Endothelial cell of umbilical vein (primary cell): ENCODE results near the gene MYL3. TPM values are rescaled to one million over a fixed set of nuclear protein-coding genes. Genes with fewer than 3 reads are reported as not detected.

Source experiments
- BruUV-seq: library from RNA; stranded (reverse); fragments of 400-500 nt; replicated peaks from 2 replicates; lab custom pipeline; 2021; lab: Mats Ljungman, UMichigan
- CTCF ChIA-PET: fragments of 300-600, 350-600 bp; sonication (Branson Sonifier 250); formaldehyde crosslinking; loops from one replicate; lab custom pipeline; 2021; ENCODE audit warnings: antibody characterized with exemption, inconsistent platforms; lab: Charles Lee
- POLR2A ChIA-PET: fragments of 300-600, 350-600 bp; sonication (Branson Sonifier 250); formaldehyde crosslinking; loops from one replicate; lab custom pipeline; 2021; ENCODE audit warnings: antibody characterized with exemption, inconsistent platforms; lab: Charles Lee
- DNase-seq: peaks from one replicate; pipeline ENCODE4 v3.0.0-alpha.2; 2011; ENCODE audit warnings: low read depth, low spot score
- FAIRE-seq: peaks from 2 replicates; lab custom pipeline; 2011; peaks lifted over from hg19 to GRCh38; lab: Jason Lieb, UNC
- H2AFZ ChIP-seq: 2 replicates; pipeline ENCODE4 v1.6.0; 2012; ENCODE audit warnings: low read depth, low read length, control low read depth, inconsistent platforms
- H3K27ac ChIP-seq: 2 replicates; pipeline ENCODE4 v1.5.1; 2011; ENCODE audit warnings: low read depth, mild to moderate bottlenecking, control low read depth, low read length, moderate library complexity; ENCODE audit not compliant: insufficient read depth
- H3K27me3 ChIP-seq, 2 experiments: 2 replicates each; pipeline versions ENCODE4 v1.6.0 to v1.6.1; 2011; ENCODE audit warnings: low read length in 2 of 2, mixed read lengths in 1 of 2; ENCODE audit not compliant: control insufficient read depth in 2 of 2, insufficient read depth in 2 of 2
- H3K36me3 ChIP-seq, 2 experiments: 2 replicates in 1 of 2; 3 replicates in 1 of 2; pipeline ENCODE4 v1.5.1; 2011; ENCODE audit warnings: low read length in 2 of 2, mild to moderate bottlenecking in 1 of 2, moderate library complexity in 1 of 2; ENCODE audit not compliant: control insufficient read depth in 2 of 2, insufficient read depth in 2 of 2; ENCODE audit errors: extremely low read depth in 1 of 2
- H3K4me1 ChIP-seq: 3 replicates; pipeline ENCODE4 v1.5.1; 2011; ENCODE audit warnings: mild to moderate bottlenecking, low read length; ENCODE audit not compliant: control insufficient read depth, insufficient read depth; ENCODE audit errors: extremely low read depth
- H3K4me2 ChIP-seq: 2 replicates; pipeline ENCODE4 v1.6.1; 2011; ENCODE audit warnings: low read length, control low read depth, mixed read lengths; ENCODE audit not compliant: insufficient read depth
- H3K4me3 ChIP-seq, 3 experiments: fragments of 200-600 bp in 1 of 3; sonication (generic), shearing (Covaris generic) in 1 of 3; replicated peaks in 1 of 3; 2 replicates each; pipeline ENCODE4 v1.5.1; 2011 to 2016; ENCODE audit warnings: control low read depth in 3 of 3, low read length in 3 of 3, mild to moderate bottlenecking in 2 of 3, inconsistent platforms in 1 of 3, low read depth in 1 of 3, moderate library complexity in 1 of 3; ENCODE audit not compliant: insufficient read depth in 1 of 3
- H3K79me2 ChIP-seq: 2 replicates; pipeline ENCODE4 v1.6.0; 2012; ENCODE audit warnings: low read length, inconsistent platforms; ENCODE audit not compliant: control insufficient read depth, insufficient read depth
- H3K9ac ChIP-seq: replicated peaks from 2 replicates; pipeline ENCODE3; 2011; ENCODE audit warnings: low read length, control low read depth; ENCODE audit not compliant: insufficient read depth; ENCODE audit errors: extremely low read depth
- H3K9me1 ChIP-seq: replicated peaks from 3 replicates; pipeline ENCODE4 v1.6.0; 2011; ENCODE audit warnings: mild to moderate bottlenecking, low read length; ENCODE audit not compliant: control insufficient read depth, insufficient read depth; ENCODE audit errors: extremely low read depth
- H3K9me3 ChIP-seq: replicated peaks from 2 replicates; pipeline ENCODE4 v1.5.1; 2012; ENCODE audit warnings: low read length, inconsistent platforms; ENCODE audit not compliant: control insufficient read depth, insufficient read depth
- H4K20me1 ChIP-seq: replicated peaks from 2 replicates; pipeline ENCODE3; 2011; ENCODE audit warnings: mild to moderate bottlenecking, low read length; ENCODE audit not compliant: control insufficient read depth, insufficient read depth; ENCODE audit errors: extremely low read depth
- CTCF ChIP-seq, 2 donors: IDR thresholded peaks; 1 replicate in 1 of 2; 2 replicates in 1 of 2; pipeline ENCODE4 v1.5.1; 2011; ENCODE audit warnings: low read length in 2 of 2, mild to moderate bottlenecking in 2 of 2, moderate library complexity in 2 of 2, control low read depth in 1 of 2, inconsistent platforms in 1 of 2, low read depth in 1 of 2; ENCODE audit not compliant: insufficient read depth in 1 of 2; ENCODE audit errors: extremely low read depth in 1 of 2
- EZH2 ChIP-seq: IDR thresholded peaks from 2 replicates; pipeline ENCODE4 v1.6.1; 2012; ENCODE audit warnings: borderline replicate concordance, low read depth, mild to moderate bottlenecking, moderate library complexity, low read length, inconsistent platforms; ENCODE audit not compliant: severe bottlenecking
- FOS ChIP-seq: IDR thresholded peaks from 2 replicates; pipeline ENCODE4 v1.6.1; 2011; ENCODE audit warnings: mild to moderate bottlenecking, low read length, moderate library complexity, borderline replicate concordance; ENCODE audit not compliant: insufficient read depth
- GATA2 ChIP-seq: IDR thresholded peaks from 2 replicates; pipeline ENCODE4 v1.7.0; 2011; ENCODE audit warnings: low read depth, mild to moderate bottlenecking, moderate library complexity, mixed read lengths, low read length; ENCODE audit not compliant: insufficient read length, insufficient read depth
- JUN ChIP-seq: IDR thresholded peaks from 2 replicates; pipeline ENCODE4 v1.6.1; 2011; ENCODE audit warnings: borderline replicate concordance, low read depth; ENCODE audit not compliant: insufficient read length, insufficient read depth
- MAX ChIP-seq: IDR thresholded peaks from 2 replicates; pipeline ENCODE4 v1.6.1; 2011; ENCODE audit not compliant: insufficient read depth, insufficient read length
- MYC ChIP-seq: IDR thresholded peaks from one replicate; pipeline ENCODE4 v1.6.1; 2011; ENCODE audit warnings: mild to moderate bottlenecking, low read depth, low read length
- POLR2A ChIP-seq: IDR thresholded peaks from 2 replicates; pipeline ENCODE4 v1.6.1; 2012; ENCODE audit warnings: low read depth, mild to moderate bottlenecking, control low read depth, low read length
- POLR2AphosphoS5 ChIP-seq: IDR thresholded peaks from 2 replicates; pipeline ENCODE4 v1.6.1; 2012; ENCODE audit warnings: low read depth, mild to moderate bottlenecking, control low read depth, low read length, moderate library complexity; ENCODE audit not compliant: insufficient read depth
- dilution Hi-C: fragments of 300-500 bp; cut with MboI; formaldehyde crosslinking; loops from one replicate; pipeline ENCODE4 v1.15.0; 2019; ENCODE audit warnings: low sequenced_read_pairs; ENCODE audit not compliant: extremely low pct_ligation_motif_present
- intact Hi-C: fragments of 100-400 bp; cut with micrococcal nuclease; formaldehyde crosslinking; loops from one replicate; pipeline ENCODE4 v1.10.0; 2022
- polyA plus RNA-seq, 4 experiments: library from polyadenylated mRNA; depleted of rRNA in 3 of 4; stranded (reverse) in 3 of 4; unstranded in 1 of 4; fragments of >200 nt; gene quantifications; 2 replicates each; pipeline versions ENCODE4 v1.2.1 to v1.2.3, GENCODE V29; 2011 to 2012; ENCODE audit warnings: missing spikeins in 1 of 4
- total RNA-seq: library from RNA; stranded (reverse); gene quantifications from 2 replicates; pipeline ENCODE4 v1.2.3, GENCODE V29; 2021

MYL3 gene
- total and polyA plus RNA-seq, 2 donors (not counting 3 experiments of a cell fraction or from before 2014, with no cell fraction given): not detected

- POLR2A ChIA-PET: no interaction called here
Observed at GRCh38 chr3:46848271-46849044, 14.8 kb downstream of the MYL3 start.

More at GRCh38 chr3:46848271-46849044, 14.8 kb downstream of the MYL3 start:
- Histone ChIP-seq H4K20me1 (no peaks in the 10 kb centered on the region), H3K79me2 (no peaks in the 10 kb centered on the region), H3K27me3 (peaks cover 0 to 2% of the 10 kb centered on the region in 2 experiments), H3K4me2 (no peak overlapping the region), H3K27ac (no peak overlapping the region), H3K9me3 (no peaks in the 10 kb centered on the region), H3K4me3 (no peak overlapping the region), H3K36me3 (no peaks in the 10 kb centered on the region), H3K9me1 (no peaks in the 10 kb centered on the region), H3K4me1 (peaks cover 14% of the 10 kb centered on the region), H3K9ac (no peak overlapping the region), H2AFZ (no peak overlapping the region)
- dilution Hi-C loops: no loop called here
- BruUV-seq: no TSS peak
- intact Hi-C loops: loop anchor here (1.0 kb wide), 3 partner anchors 44 to 143 kb away; no protein-coding TSS in a partner anchor
- FAIRE-seq (peak; percentile 89), DNase-seq (peak; percentile 90)
- CTCF ChIA-PET: interaction anchor here (0.7 to 3.3 kb wide), 10 partner anchors 9 to 153 kb away, joined by 3 to 13 read pairs (median 4); no protein-coding TSS in a partner anchor
- peak; percentile 55 for TF ChIP-seq FOS
- TF ChIP-seq POLR2A: no peak
- peak; percentile 27 for TF ChIP-seq POLR2AphosphoS5
- TF ChIP-seq MAX: peak; percentile 11
- TF ChIP-seq JUN: peak; percentile 18
- peak; percentile 71 to 83 for TF ChIP-seq CTCF (IDR thresholded peaks at IDR 0.05; ENCODE audit: extremely low read depth in 1 of 2, insufficient read depth in 1 of 2, low read depth in 1 of 2, low read length in 2 of 2)
- no peak for TF ChIP-seq MYC
- peak; percentile 81 for TF ChIP-seq GATA2
- TF ChIP-seq EZH2: no peak
